GM10248 (cell line): ENCODE measurements around the gene NME2.

Source experiments
- CTCF ChIA-PET: fragments of 300-600 bp; sonication (Branson Sonifier 250); formaldehyde crosslinking; extraction: SDS; loops from one replicate; lab custom pipeline; 2021; ENCODE audit warnings: antibody characterized with exemption; lab: Yijun Ruan, JAX
- POLR2A ChIA-PET: fragments of 350-650 bp; sonication (Branson Sonifier 250); formaldehyde crosslinking; extraction: SDS; loops from one replicate; lab custom pipeline; 2020; ENCODE audit warnings: antibody characterized with exemption; lab: Yijun Ruan, JAX
- DNase-seq: peaks from one replicate; pipeline ENCODE4 v3.0.0; 2012; ENCODE audit errors: extremely low spot score
- TF ChIP-seq, protein P1 (sequence below): IDR thresholded peaks from 2 replicates; pipeline ENCODE4 v1.5.1; 2012; ENCODE audit warnings: mild to moderate bottlenecking, low read depth; ENCODE audit errors: extremely low read depth, missing control alignments, control extremely low read depth

NME2 gene

DNA sequence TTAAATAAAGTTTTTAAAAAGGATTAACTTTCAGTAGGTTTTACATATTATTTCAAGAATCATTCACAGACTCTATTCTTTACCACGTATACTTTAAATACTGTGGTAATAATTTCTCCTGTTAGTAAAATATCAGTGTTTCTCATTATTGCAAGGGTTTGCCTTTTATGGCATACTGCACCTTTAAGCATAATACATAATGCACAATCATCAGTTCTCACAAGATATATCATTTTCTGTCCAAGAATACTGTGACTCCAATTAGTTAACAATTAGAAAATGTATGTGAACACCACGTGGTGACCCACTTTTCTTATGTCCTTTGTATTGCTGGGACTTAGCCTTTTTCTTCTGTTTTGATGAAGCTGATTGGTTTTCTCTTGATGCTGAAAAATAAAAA lies 25.7 kb downstream of the NME2 start:
- TF ChIP-seq, protein P1, sequence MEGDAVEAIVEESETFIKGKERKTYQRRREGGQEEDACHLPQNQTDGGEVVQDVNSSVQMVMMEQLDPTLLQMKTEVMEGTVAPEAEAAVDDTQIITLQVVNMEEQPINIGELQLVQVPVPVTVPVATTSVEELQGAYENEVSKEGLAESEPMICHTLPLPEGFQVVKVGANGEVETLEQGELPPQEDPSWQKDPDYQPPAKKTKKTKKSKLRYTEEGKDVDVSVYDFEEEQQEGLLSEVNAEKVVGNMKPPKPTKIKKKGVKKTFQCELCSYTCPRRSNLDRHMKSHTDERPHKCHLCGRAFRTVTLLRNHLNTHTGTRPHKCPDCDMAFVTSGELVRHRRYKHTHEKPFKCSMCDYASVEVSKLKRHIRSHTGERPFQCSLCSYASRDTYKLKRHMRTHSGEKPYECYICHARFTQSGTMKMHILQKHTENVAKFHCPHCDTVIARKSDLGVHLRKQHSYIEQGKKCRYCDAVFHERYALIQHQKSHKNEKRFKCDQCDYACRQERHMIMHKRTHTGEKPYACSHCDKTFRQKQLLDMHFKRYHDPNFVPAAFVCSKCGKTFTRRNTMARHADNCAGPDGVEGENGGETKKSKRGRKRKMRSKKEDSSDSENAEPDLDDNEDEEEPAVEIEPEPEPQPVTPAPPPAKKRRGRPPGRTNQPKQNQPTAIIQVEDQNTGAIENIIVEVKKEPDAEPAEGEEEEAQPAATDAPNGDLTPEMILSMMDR = no peak
- CTCF ChIA-PET = interaction anchor here (1.1 kb wide), 1 partner anchor 39 kb away, joined by 4 read pairs; the partner anchor contains the start of gene NME1
- POLR2A ChIA-PET = no interaction called here
- no peak for DNase-seq

GRCh38 chr17:51197754-51198153 lies 31.5 kb downstream of the NME2 start:
- no peak for DNase-seq
- POLR2A ChIA-PET = no interaction called here
- TF ChIP-seq, protein P1 = no peak
- CTCF ChIA-PET = interaction anchor here (1.3 to 1.8 kb wide), 4 partner anchors 9 to 43 kb away, joined by 3 to 4 read pairs (median 4); no protein-coding TSS in a partner anchor

- POLR2A ChIA-PET = no interaction called here
- CTCF ChIA-PET = interaction anchor here (1.4 kb wide), 1 partner anchor 9 kb away, joined by 3 read pairs; no protein-coding TSS in a partner anchor
Measured at GRCh38 chr17:51200295-51200694, 34.1 kb downstream of the NME2 start.

GRCh38 chr17:51200846-51201245 lies 34.6 kb downstream of the NME2 start:
- POLR2A ChIA-PET = no interaction called here
- CTCF ChIA-PET = interaction anchor here (1.4 kb wide), 1 partner anchor 9 kb away, joined by 3 read pairs; no protein-coding TSS in a partner anchor
- TF ChIP-seq, protein P1 = no peak
- no peak for DNase-seq

More at GRCh38 chr17:51200295-51200694, 34.1 kb downstream of the NME2 start:
- DNase-seq = no peak
- TF ChIP-seq, protein P1 = no peak

- no peak for DNase-seq
- TF ChIP-seq, protein P1 = no peak
- ChIA-PET POLR2A (no interaction called here), CTCF (no interaction called here)
Measured at GRCh38 chr17:51203838-51204237, 37.6 kb downstream of the NME2 start.

- ChIA-PET POLR2A (no interaction called here), CTCF (interaction anchor here (0.9 kb wide), 1 partner anchor 36 kb away, joined by 3 read pairs; no protein-coding TSS in a partner anchor)
- DNase-seq = no peak
- TF ChIP-seq, protein P1 = no peak
Measured at GRCh38 chr17:51214920-51215319, 48.7 kb downstream of the NME2 start.
